Dermis microvascular lymphatic vessel endothelial cell (primary cell): ENCODE data around the gene PCBP1. TPM values are rescaled to one million over a fixed set of nuclear protein-coding genes. Genes with fewer than 3 reads are reported as not detected.
"Not testable (repeated sequence)": the region's sequence is repeated elsewhere in the genome, so short reads cannot be mapped to it uniquely, and the experiment has no call there.

Experiments used
- DNase-seq, 2 donors: peaks; one replicate each; pipeline versions ENCODE4 v3.0.0 to v3.0.0-alpha.2; 2010; ENCODE audit warnings: low read depth in 2 of 2
- total RNA-seq: library from RNA; depleted of rRNA; stranded (reverse); fragments of >200 nt; gene quantifications from 2 replicates; pipeline ENCODE4 v1.2.1, GENCODE V29; 2014

The PCBP1 gene
- total RNA-seq, 1 donor from 2014 or later: 35.3 TPM

GRCh38 chr2:70098032-70098431 lies 10.8 kb downstream of the PCBP1 start:
- DNase-seq: no peak

GRCh38 chr2:70099270-70099669 lies 12.0 kb downstream of the PCBP1 start:
- DNase-seq: no peak

GRCh38 chr2:70101174-70101573 lies 13.9 kb downstream of the PCBP1 start:
- no peak for DNase-seq

- not testable (repeated sequence) for DNase-seq
Observed at GRCh38 chr2:70101686-70102085, 14.4 kb downstream of the PCBP1 start.

- DNase-seq: not testable (repeated sequence)
Observed at GRCh38 chr2:70102323-70102905, 15.1 kb downstream of the PCBP1 start.

- no peak for DNase-seq
Observed at GRCh38 chr2:70103531-70104061, 16.3 kb downstream of the PCBP1 start.

GRCh38 chr2:70104231-70105111 lies 17.2 kb downstream of the PCBP1 start:
- no peak for DNase-seq

- DNase-seq: not testable (repeated sequence)
Observed at GRCh38 chr2:70106138-70106537, 18.9 kb downstream of the PCBP1 start.

GRCh38 chr2:70110397-70110796 lies 23.1 kb downstream of the PCBP1 start:
- DNase-seq: not testable (repeated sequence)

GRCh38 chr2:70111752-70112591 lies 24.7 kb downstream of the PCBP1 start:
- DNase-seq: no peak

GRCh38 chr2:70113359-70114070 lies 26.2 kb downstream of the PCBP1 start:
- no peak for DNase-seq

- no peak for DNase-seq
Observed at GRCh38 chr2:70115646-70116442, 28.6 kb downstream of the PCBP1 start.

- DNase-seq: no peak
Observed at GRCh38 chr2:70116936-70117552, 29.8 kb downstream of the PCBP1 start.

GRCh38 chr2:70118798-70119454 lies 31.6 kb downstream of the PCBP1 start:
- peak in 1 of 2 donors; percentile 48 for DNase-seq

GRCh38 chr2:70121627-70122372 lies 34.5 kb downstream of the PCBP1 start:
- DNase-seq: no peak

- no peak for DNase-seq
Observed at GRCh38 chr2:70122470-70122869, 35.2 kb downstream of the PCBP1 start.

GRCh38 chr2:70123051-70123828 lies 36.0 kb downstream of the PCBP1 start:
- DNase-seq: no peak

GRCh38 chr2:70123829-70124116 lies 36.5 kb downstream of the PCBP1 start:
- DNase-seq: no peak
